Stimulated activated naive CD8-positive, alpha-beta T cell treated with anti-CD3 and anti-CD28 coated beads, Interleukin-15, Interleukin-2, amounts not matched to agents 100 U/mL and 50 U/mL, for 24 hours (primary cell): ENCODE results near the gene IFI44.

Experiments used
- ATAC-seq: fragments of 150-1000 bp; cut with Tn5 transposase; one replicate; pipeline ENCODE4 v1.10.0; 2021
- DNase-seq: peaks from one replicate; pipeline ENCODE4 v3.0.0; 2021

The IFI44 gene

GRCh38 chr1:78652019-78652560 lies 2.5 kb downstream of the IFI44 start:
- DNase-seq (no peak), ATAC-seq (no peak)

- no peak for ATAC-seq
- DNase-seq: no peak
Observed at GRCh38 chr1:78658901-78659300, 9.3 kb downstream of the IFI44 start.

- no peak for ATAC-seq
- no peak for DNase-seq
Observed at GRCh38 chr1:78663923-78664322, 14.3 kb downstream of the IFI44 start.

GRCh38 chr1:78664763-78665162 lies 15.1 kb downstream of the IFI44 start:
- ATAC-seq (peak; percentile 77), DNase-seq (no peak)

GRCh38 chr1:78665809-78666208 lies 16.2 kb downstream of the IFI44 start:
- no peak for ATAC-seq
- no peak for DNase-seq

- DNase-seq (no peak), ATAC-seq (no peak)
Observed at GRCh38 chr1:78667939-78668338, 18.3 kb downstream of the IFI44 start.

GRCh38 chr1:78668427-78668826 lies 18.8 kb downstream of the IFI44 start:
- ATAC-seq (no peak), DNase-seq (no peak)

GRCh38 chr1:78672428-78672827 lies 22.8 kb downstream of the IFI44 start:
- DNase-seq: no peak
- ATAC-seq: no peak

- ATAC-seq: peak; percentile 34
- DNase-seq: no peak
Observed at GRCh38 chr1:78673120-78673519, 23.5 kb downstream of the IFI44 start.

- DNase-seq: peak; percentile 62
- ATAC-seq: no peak
Observed at GRCh38 chr1:78676347-78676982, 26.8 kb downstream of the IFI44 start.

GRCh38 chr1:78676993-78677392 lies 27.4 kb downstream of the IFI44 start:
- ATAC-seq: no peak
- DNase-seq: no peak

GRCh38 chr1:78677788-78678187 lies 28.2 kb downstream of the IFI44 start:
- DNase-seq (no peak), ATAC-seq (no peak)

GRCh38 chr1:78678324-78678723 lies 28.7 kb downstream of the IFI44 start:
- ATAC-seq (peak; percentile 55), DNase-seq (no peak)

- ATAC-seq (no peak), DNase-seq (no peak)
Observed at GRCh38 chr1:78681265-78681664, 31.6 kb downstream of the IFI44 start.

- ATAC-seq (no peak), DNase-seq (no peak)
Observed at GRCh38 chr1:78682496-78682895, 32.9 kb downstream of the IFI44 start.

- DNase-seq (no peak), ATAC-seq (no peak)
Observed at GRCh38 chr1:78683079-78683478, 33.4 kb downstream of the IFI44 start.

GRCh38 chr1:78687315-78687714 lies 37.7 kb downstream of the IFI44 start:
- DNase-seq (no peak), ATAC-seq (no peak)

- ATAC-seq (no peak), DNase-seq (no peak)
Observed at GRCh38 chr1:78687914-78688313, 38.3 kb downstream of the IFI44 start.

- no peak for ATAC-seq
Observed at GRCh38 chr1:78688697-78689096, 39.1 kb downstream of the IFI44 start.

GRCh38 chr1:78690516-78690915 lies 40.9 kb downstream of the IFI44 start:
- no peak for ATAC-seq
- no peak for DNase-seq

More at GRCh38 chr1:78688697-78689096, 39.1 kb downstream of the IFI44 start:
- DNase-seq: no peak

GRCh38 chr1:78691995-78692747 lies 42.5 kb downstream of the IFI44 start:
- no peak for DNase-seq
- peak; percentile 78 for ATAC-seq

- ATAC-seq (no peak), DNase-seq (no peak)
Observed at GRCh38 chr1:78699813-78700212, 50.2 kb downstream of the IFI44 start.

- DNase-seq (no peak), ATAC-seq (no peak)
Observed at GRCh38 chr1:78702426-78702825, 52.8 kb downstream of the IFI44 start.

- ATAC-seq (no peak), DNase-seq (no peak)
Observed at GRCh38 chr1:78703806-78704205, 54.2 kb downstream of the IFI44 start.
